Smooth muscle cell (in vitro differentiated cells): ENCODE results near the gene IL4R. TPM values are rescaled to one million over a fixed set of nuclear protein-coding genes. Genes with fewer than 3 reads are reported as not detected.

Experiments used
- DNase-seq: peaks from one replicate; lab custom pipeline; 2025; ENCODE audit not compliant: unreplicated experiment; lab: John Stamatoyannopoulos, UW
- H2AFZ ChIP-seq: fragments of 200-600 bp; sonication (generic); 2 replicates; pipeline ENCODE4 v1.6.0; 2016; ENCODE audit warnings: antibody characterized with exemption, low read depth, mild to moderate bottlenecking
- H3F3A ChIP-seq: fragments of 200-600 bp; sonication (generic); 2 replicates; pipeline ENCODE4 v1.6.0; 2017; ENCODE audit warnings: antibody characterized with exemption, low read depth
- H3K27ac ChIP-seq: fragments of 200-600 bp; sonication (generic); 2 replicates; pipeline ENCODE4 v1.5.1; 2016; ENCODE audit warnings: low read depth, mild to moderate bottlenecking
- H3K27me3 ChIP-seq: fragments of 200-600 bp; sonication (generic); 2 replicates; pipeline ENCODE4 v1.6.1; 2016; ENCODE audit warnings: low read depth, mild to moderate bottlenecking
- H3K36me3 ChIP-seq: fragments of 200-600 bp; sonication (generic); 2 replicates; pipeline ENCODE4 v1.5.1; 2016; ENCODE audit warnings: low read depth
- H3K4me1 ChIP-seq: fragments of 200-600 bp; sonication (generic); 2 replicates; pipeline ENCODE4 v1.5.1; 2016; ENCODE audit warnings: low read depth
- H3K4me2 ChIP-seq: fragments of 200-600 bp; sonication (generic); 2 replicates; pipeline ENCODE4 v1.6.0; 2016; ENCODE audit warnings: mild to moderate bottlenecking
- H3K4me3 ChIP-seq: fragments of 200-600 bp; sonication (generic); 2 replicates; pipeline ENCODE4 v1.5.1; 2016; ENCODE audit warnings: mild to moderate bottlenecking
- H3K79me2 ChIP-seq: fragments of 200-600 bp; sonication (generic); 2 replicates; pipeline ENCODE4 v1.6.0; 2016; ENCODE audit warnings: low read depth, mild to moderate bottlenecking
- H3K9ac ChIP-seq: fragments of 200-600 bp; sonication (generic); 2 replicates; pipeline ENCODE4 v1.6.0; 2016; ENCODE audit warnings: low read depth
- H3K9me3 ChIP-seq: fragments of 200-600 bp; sonication (generic); replicated peaks from 2 replicates; pipeline ENCODE4 v1.5.1; 2016; ENCODE audit warnings: low read depth
- H4K20me1 ChIP-seq: fragments of 200-600 bp; sonication (generic); 2 replicates; pipeline ENCODE4 v1.6.0; 2016; ENCODE audit warnings: low read depth
- CTCF ChIP-seq: fragments of 200-600 bp; sonication (generic); IDR thresholded peaks from 2 replicates; pipeline ENCODE4 v1.5.1; 2017; ENCODE audit warnings: borderline replicate concordance, mild to moderate bottlenecking, antibody characterized with exemption; ENCODE audit not compliant: insufficient read depth, poor library complexity, severe bottlenecking
- WGBS: methylation state at CpG from one replicate; pipeline ENCODE4 v1.1.7; 2016; ENCODE audit warnings: low lambda C conversion rate; 5-methylcytosine and 5-hydroxymethylcytosine counted together
- polyA plus RNA-seq: library from polyadenylated mRNA; unstranded; fragments of >200 nt; fragmentation: Nextera tagmentation; extraction: Ambion mirVana; gene quantifications from 2 replicates; pipeline ENCODE4 v1.2.1, GENCODE V29; 2016
- total RNA-seq: library from RNA; depleted of rRNA; stranded (reverse); fragments of >200 nt; gene quantifications from 2 replicates; pipeline ENCODE4 v1.2.3, GENCODE V29; 2014

IL4R gene
- total and polyA plus RNA-seq, 2 experiments from 2014 or later = 13.4 to 24.0 TPM

DNA sequence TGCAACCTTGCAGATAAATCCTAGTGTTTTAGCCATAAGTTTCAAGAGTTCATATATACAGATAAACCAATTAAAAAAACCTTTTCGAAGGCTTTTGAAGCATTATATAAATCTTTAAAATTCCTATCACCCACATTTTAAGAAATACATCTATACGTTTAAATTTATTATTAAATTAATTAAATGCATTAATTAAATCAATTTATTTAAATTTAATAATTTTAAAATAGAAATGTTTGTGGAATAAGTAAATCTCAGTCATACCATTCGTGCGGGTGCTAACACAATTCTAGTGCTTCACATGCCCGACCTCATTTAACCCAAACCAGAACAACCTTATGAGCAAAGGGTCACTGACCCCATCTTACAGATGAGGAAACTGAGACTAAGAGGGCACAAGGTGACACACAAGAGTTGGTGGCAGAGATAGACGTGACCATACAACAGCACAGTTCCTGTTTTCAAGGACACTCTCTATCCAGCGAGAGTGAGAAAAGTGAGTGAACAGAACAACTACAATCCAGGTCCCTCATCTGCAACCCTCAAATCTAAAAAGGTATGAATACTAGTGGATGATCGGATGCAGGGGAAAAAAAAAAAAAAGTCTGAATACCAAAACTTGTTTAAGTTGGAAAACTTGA lies 46.6 kb upstream of the IL4R start:
- H3K27ac ChIP-seq = no peak overlapping the region
- no peak overlapping the region for H2AFZ ChIP-seq
- H3K4me1 ChIP-seq = peaks cover 9% of the 10 kb centered on the region
- no peaks in the 10 kb centered on the region for H3K36me3 ChIP-seq
- H3F3A ChIP-seq = no peaks in the 10 kb centered on the region
- no peaks in the 10 kb centered on the region for H4K20me1 ChIP-seq
- no peak overlapping the region for H3K4me2 ChIP-seq
- no peak overlapping the region for H3K9ac ChIP-seq
- peak overlapping the region; percentile 69 for H3K4me3 ChIP-seq
- no peaks in the 10 kb centered on the region for H3K27me3 ChIP-seq
- WGBS = 84% methylated on average over 8 of the region's 8 CpGs
- H3K9me3 ChIP-seq = no peaks in the 10 kb centered on the region
- no peak for TF ChIP-seq CTCF
- DNase-seq = no peak
- H3K79me2 ChIP-seq = no peaks in the 10 kb centered on the region

DNA sequence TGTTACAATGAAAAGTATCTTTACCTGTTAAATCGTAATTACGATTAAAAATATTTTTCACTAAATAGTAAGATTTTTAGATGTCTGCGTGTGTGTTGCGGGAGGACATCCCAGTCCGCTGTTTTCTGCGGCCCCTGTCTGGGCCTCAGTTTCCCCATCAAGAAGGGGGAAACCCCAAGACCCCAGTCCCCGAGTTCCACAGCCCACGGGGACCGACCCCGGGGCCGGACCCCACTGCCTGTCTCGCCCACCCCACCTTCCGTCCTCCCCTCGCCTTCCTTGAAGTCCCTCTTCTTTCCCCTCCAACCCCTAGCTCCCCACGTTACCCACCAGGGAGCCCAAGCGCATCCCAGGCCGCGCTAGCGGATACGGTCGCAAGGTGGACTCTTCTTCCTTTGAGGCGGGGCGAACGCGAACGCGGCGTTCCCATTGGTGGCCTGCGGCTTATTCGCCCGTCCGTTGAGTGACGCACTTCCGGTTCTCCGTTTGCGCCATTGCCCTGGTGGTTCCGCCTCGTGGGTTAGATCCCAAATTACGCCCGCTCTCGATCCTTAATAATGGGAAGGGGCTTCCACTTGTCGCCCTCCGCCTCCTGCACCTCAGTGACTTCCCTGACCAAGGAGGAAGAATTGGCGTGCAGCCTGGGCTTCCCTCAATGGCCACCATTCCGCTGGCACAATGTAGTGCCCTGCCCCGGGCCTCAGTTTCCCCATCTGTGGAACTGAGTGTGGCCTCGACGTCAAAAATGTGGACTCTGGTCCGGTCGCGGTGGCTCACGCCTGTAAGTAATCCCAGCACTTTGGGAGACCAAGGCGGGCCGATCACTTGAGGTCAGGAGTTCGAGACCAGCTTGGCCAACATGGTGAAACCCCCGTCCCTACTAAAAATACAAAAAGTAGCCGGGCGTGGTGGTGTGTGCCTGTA lies 45.1 kb upstream of the IL4R start, which contains the start of gene NSMCE1:
Gene NSMCE1 (minus strand): TSS at position 397 of the 924 bp plus-strand sequence. CDS start 11,202 bp downstream, outside the sequence.
- no peaks in the 10 kb centered on the region for H3K79me2 ChIP-seq
- TF ChIP-seq CTCF = no peak
- H4K20me1 ChIP-seq = no peaks in the 10 kb centered on the region
- H3K4me2 ChIP-seq = peak within 1 kb of the TSS; percentile 87
- H2AFZ ChIP-seq = peak within 1 kb of the TSS; percentile 77
- H3K27me3 ChIP-seq = no peaks in the 10 kb centered on the region
- peak; percentile 27 for DNase-seq
- H3K9me3 ChIP-seq = no peaks in the 10 kb centered on the region
- H3K9ac ChIP-seq = peak within 1 kb of the TSS; percentile 73
- H3F3A ChIP-seq = no peaks in the 10 kb centered on the region
- no peaks in the 10 kb centered on the region for H3K36me3 ChIP-seq
- H3K27ac ChIP-seq = peak within 1 kb of the TSS; percentile 8
- H3K4me3 ChIP-seq = peak within 1 kb of the TSS; percentile 69
- WGBS = 29% methylated on average over 50 of the region's 58 CpGs
- H3K4me1 ChIP-seq = peaks cover 9% of the 10 kb centered on the region

DNA sequence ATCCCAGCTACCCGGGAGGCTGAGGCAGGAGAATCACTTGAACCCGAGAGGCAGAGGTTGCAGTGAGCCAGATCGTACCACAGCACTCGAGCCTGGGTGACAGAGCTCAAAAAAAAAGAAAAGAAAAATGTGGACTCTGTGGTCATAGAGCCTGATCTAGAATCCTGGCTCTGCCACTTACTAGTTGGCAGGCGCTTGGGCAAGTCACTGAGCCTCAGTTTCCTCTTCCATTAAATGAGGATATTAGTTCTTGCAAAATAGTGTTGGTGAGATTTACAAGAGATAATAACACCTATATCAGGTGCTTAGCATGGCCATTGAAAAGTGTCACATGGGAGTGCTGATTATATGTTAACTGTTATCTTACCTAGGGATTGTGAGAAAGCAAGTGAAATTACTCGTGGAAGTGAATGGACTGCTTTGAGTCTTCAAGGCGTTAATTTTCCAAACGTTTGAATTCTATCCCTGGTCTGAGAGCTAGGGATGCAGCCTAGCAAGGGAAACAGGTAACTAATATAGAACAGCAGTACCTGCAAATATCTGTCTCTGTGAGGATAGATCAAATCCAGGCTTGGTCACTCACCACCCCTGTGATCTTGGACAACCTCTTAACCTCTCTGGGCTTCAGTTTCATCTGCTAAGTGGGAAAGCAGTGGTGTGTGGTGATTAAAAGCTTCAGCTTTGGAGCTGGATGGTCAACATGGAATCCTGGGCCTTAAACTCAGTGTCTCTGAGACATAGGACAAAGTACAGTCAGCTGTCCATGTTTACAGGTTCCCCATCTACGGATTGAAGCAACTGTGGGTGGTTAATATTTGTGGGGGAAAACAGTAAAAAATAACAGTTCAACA lies 44.2 kb upstream of the IL4R start:
- peak overlapping the region; percentile 77 for H2AFZ ChIP-seq
- H3K4me3 ChIP-seq = peak overlapping the region; percentile 69

More for the DNA sequence above, 44.2 kb upstream of the IL4R start:
- no peaks in the 10 kb centered on the region for H3K36me3 ChIP-seq
- 94% methylated on average over 9 of the region's 9 CpGs for WGBS
- H3K27me3 ChIP-seq = no peaks in the 10 kb centered on the region
- H3K4me2 ChIP-seq = peak overlapping the region; percentile 87
- no peak overlapping the region for H3K9ac ChIP-seq
- no peaks in the 10 kb centered on the region for H3K9me3 ChIP-seq
- peaks cover 7% of the 10 kb centered on the region for H3K4me1 ChIP-seq
- H4K20me1 ChIP-seq = no peaks in the 10 kb centered on the region
- DNase-seq = no peak
- no peak for TF ChIP-seq CTCF
- H3K27ac ChIP-seq = no peak overlapping the region
- no peaks in the 10 kb centered on the region for H3F3A ChIP-seq
- H3K79me2 ChIP-seq = no peaks in the 10 kb centered on the region
